Activated CD4-positive, alpha-beta T cell treated with anti-CD3 and anti-CD28 coated beads for 36 hours (primary cell): Measurements from ENCODE around the gene CBR1. TPM values are rescaled to one million over a fixed set of nuclear protein-coding genes. Genes with fewer than 3 reads are reported as not detected.

Experiments used
- ATAC-seq: fragments of 200-7000 bp; cut with Tn5 transposase; one replicate; pipeline ENCODE4 v1.10.0; 2021; ENCODE audit warnings: mild to moderate bottlenecking, moderate library complexity
- CTCF ChIA-PET: fragments of 350-600 bp; sonication (Branson Sonifier 250); formaldehyde crosslinking; loops from one replicate; lab custom pipeline; 2021; ENCODE audit warnings: antibody characterized with exemption; lab: Charles Lee
- POLR2A ChIA-PET: fragments of 350-600 bp; sonication (Branson Sonifier 250); formaldehyde crosslinking; loops from one replicate; lab custom pipeline; 2021; ENCODE audit warnings: antibody characterized with exemption, inconsistent platforms; lab: Charles Lee
- DNase-seq: peaks from one replicate; pipeline ENCODE4 v3.0.0-alpha.2; 2020
- H3K27ac Mint-ChIP-seq: one replicate; pipeline ENCODE4 v1.8.0; 2021; ENCODE audit warnings: mixed read lengths
- H3K27me3 Mint-ChIP-seq: one replicate; pipeline ENCODE4 v1.8.0; 2021; ENCODE audit warnings: mixed read lengths
- H3K36me3 Mint-ChIP-seq: one replicate; pipeline ENCODE4 v1.8.0; 2021; ENCODE audit warnings: low read depth, mixed read lengths
- H3K4me1 Mint-ChIP-seq: one replicate; pipeline ENCODE4 v1.8.0; 2021; ENCODE audit warnings: mixed read lengths
- H3K4me3 Mint-ChIP-seq: one replicate; pipeline ENCODE4 v1.8.0; 2021; ENCODE audit warnings: mild to moderate bottlenecking, moderate library complexity, mixed read lengths
- H3K9me3 Mint-ChIP-seq: one replicate; pipeline ENCODE4 v1.8.0; 2021; ENCODE audit warnings: low read depth, mixed read lengths
- intact Hi-C, 2 experiments: fragments of 100-400 bp; cut with DNase I in 1 of 2; cut with micrococcal nuclease in 1 of 2; formaldehyde crosslinking; loops; one replicate each; pipeline versions ENCODE4 v1.14.2 to v1.15.1; 2022 to 2024; cut with DNase I, micrococcal nuclease
- total RNA-seq, 2 experiments: library from RNA; stranded (reverse); gene quantifications; one replicate each; pipeline ENCODE4 v1.2.3, GENCODE V29; 2021

CBR1 gene
- total RNA-seq, 2 experiments from 2014 or later: 48.6 to 54.1 TPM

DNA sequence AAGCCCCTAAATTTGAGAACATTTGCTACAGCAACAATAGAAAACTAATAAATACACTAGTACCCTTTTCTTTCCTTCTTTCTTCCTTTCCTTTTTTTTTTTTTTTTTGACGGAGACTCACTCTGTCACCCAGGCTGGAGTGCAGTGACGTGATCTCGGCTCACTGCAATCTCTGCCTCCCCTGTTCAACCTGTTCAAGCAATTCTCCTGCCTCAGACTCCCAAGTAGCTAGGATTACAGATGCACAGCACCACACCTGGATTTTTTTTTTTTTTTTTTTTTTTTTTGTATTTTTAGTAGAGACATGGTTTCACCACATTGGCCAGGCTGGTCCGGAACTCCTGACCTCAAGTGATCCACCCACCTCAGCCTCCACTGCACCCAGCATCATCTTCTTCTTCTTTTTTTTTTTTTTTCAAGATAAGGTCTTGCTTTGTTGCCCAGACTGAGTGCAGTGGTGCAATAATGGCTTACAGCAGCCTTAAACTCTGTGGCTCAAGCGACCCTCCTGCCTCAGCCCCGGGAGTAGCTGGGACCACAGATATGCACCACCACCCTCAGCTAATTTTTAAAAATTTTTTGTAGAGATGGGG is 45.4 kb downstream of the CBR1 start:
- ATAC-seq: no peak
- POLR2A ChIA-PET: no interaction called here
- no peaks in the 10 kb centered on the region for H3K27me3 Mint-ChIP-seq

GRCh38 chr21:36117286-36117741 is 47.5 kb downstream of the CBR1 start:
- intact Hi-C loops: no loop called here
- Mint-ChIP-seq H3K27ac (no peak overlapping the region), H3K4me1 (peaks cover 19% of the 10 kb centered on the region), H3K27me3 (no peaks in the 10 kb centered on the region), H3K36me3 (no peaks in the 10 kb centered on the region), H3K9me3 (no peaks in the 10 kb centered on the region), H3K4me3 (no peak overlapping the region)
- DNase-seq (no peak), ATAC-seq (no peak)
- POLR2A ChIA-PET: no interaction called here
- CTCF ChIA-PET: interaction anchor here (0.8 to 3.9 kb wide), 7 partner anchors 7 to 89 kb away, joined by 3 to 18 read pairs (median 4); no protein-coding TSS in a partner anchor

More for the DNA sequence above, 45.4 kb downstream of the CBR1 start:
- no peaks in the 10 kb centered on the region for H3K36me3 Mint-ChIP-seq
- intact Hi-C loops: no loop called here
- no peaks in the 10 kb centered on the region for H3K9me3 Mint-ChIP-seq
- H3K4me3 Mint-ChIP-seq: no peak overlapping the region
- H3K4me1 Mint-ChIP-seq: peaks cover 19% of the 10 kb centered on the region
- no peak overlapping the region for H3K27ac Mint-ChIP-seq
- CTCF ChIA-PET: interaction anchor here (0.6 to 3.9 kb wide), 9 partner anchors 9 to 1133 kb away, joined by 3 to 18 read pairs (median 4); partner anchors contain the start of gene CBR1
- DNase-seq: no peak

DNA sequence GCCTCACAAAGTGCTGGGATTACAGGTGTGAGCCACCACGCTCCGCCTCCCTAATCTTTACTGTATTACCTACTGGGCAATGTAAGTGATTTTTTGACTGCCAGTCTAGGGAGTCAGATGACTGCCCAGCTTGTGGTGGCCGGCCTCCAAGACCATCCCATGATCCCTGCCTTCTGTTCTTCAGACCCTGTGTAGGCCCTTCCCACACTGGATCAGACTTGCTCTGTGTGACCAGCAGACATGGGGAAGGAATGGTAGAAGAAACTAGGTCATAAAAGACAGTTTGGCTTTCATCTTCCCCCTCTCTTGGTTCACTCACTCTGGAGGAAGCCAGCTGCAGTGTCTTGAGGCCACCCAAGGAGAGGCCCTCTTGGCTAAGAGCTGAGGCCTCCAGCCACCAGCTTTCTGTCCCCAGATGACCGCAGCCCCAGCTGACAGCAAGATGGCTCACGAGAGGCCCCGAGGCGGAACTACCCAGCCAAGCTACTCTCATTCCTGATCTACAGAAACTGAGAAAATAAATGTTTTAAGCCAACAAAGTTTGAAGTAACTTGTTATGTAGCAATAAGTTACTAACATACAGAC is 50.6 kb downstream of the CBR1 start:
- ChIA-PET POLR2A (no interaction called here), CTCF (interaction anchor here (0.5 to 0.6 kb wide), 2 partner anchors 35 to 226 kb away, joined by 3 to 4 read pairs; no protein-coding TSS in a partner anchor)
- Mint-ChIP-seq H3K4me3 (no peak overlapping the region), H3K9me3 (no peaks in the 10 kb centered on the region), H3K27ac (no peak overlapping the region), H3K4me1 (peaks cover 3% of the 10 kb centered on the region), H3K36me3 (no peaks in the 10 kb centered on the region), H3K27me3 (no peaks in the 10 kb centered on the region)
- no peak for ATAC-seq
- intact Hi-C loops: no loop called here
- DNase-seq: no peak

Other genes starting within 250 kb of the CBR1 start
- gene SETD4, start 9.5 kb upstream of the CBR1 start, total RNA-seq: 10 to 100 TPM; 11.0 to 17.6 TPM
- 10 to 100 TPM; 12.5 to 16.8 TPM for gene CBR3, start 65.1 kb downstream of the CBR1 start, total RNA-seq
- 10 to 100 TPM; 15.0 to 19.0 TPM for gene DOP1B, start 86.8 kb downstream of the CBR1 start, total RNA-seq